EL (cell line): ENCODE measurements around the gene PPM1E.
"Not testable (repeated sequence)": the region's sequence is repeated elsewhere in the genome, so short reads cannot be mapped to it uniquely, and the experiment has no call there.

Source experiments
- DNase-seq: peaks from one replicate; pipeline ENCODE4 v3.0.0-alpha.2; 2016

The PPM1E gene

GRCh38 chr17:58783380-58783779, 27.7 kb downstream of the PPM1E start:
- DNase-seq, result peak; percentile 0

- DNase-seq, result no peak
Observed at GRCh38 chr17:58785097-58785496, 29.4 kb downstream of the PPM1E start.

- peak; percentile 91 for DNase-seq
Observed at GRCh38 chr17:58786586-58787295, 31.1 kb downstream of the PPM1E start.

GRCh38 chr17:58788199-58788598, 32.5 kb downstream of the PPM1E start:
- no peak for DNase-seq

GRCh38 chr17:58789160-58789559, 33.5 kb downstream of the PPM1E start:
- DNase-seq, result no peak

- DNase-seq, result no peak
Observed at GRCh38 chr17:58789831-58790230, 34.2 kb downstream of the PPM1E start.

- not testable (repeated sequence) for DNase-seq
Observed at GRCh38 chr17:58794508-58794907, 38.9 kb downstream of the PPM1E start.

GRCh38 chr17:58802188-58802587, 46.5 kb downstream of the PPM1E start:
- DNase-seq, result no peak

GRCh38 chr17:58806046-58806445, 50.4 kb downstream of the PPM1E start:
- no peak for DNase-seq

- DNase-seq, result no peak
Observed at GRCh38 chr17:58808609-58809563, 53.2 kb downstream of the PPM1E start.

GRCh38 chr17:58809564-58809936, 53.9 kb downstream of the PPM1E start:
- no peak for DNase-seq

GRCh38 chr17:58811290-58811689, 55.6 kb downstream of the PPM1E start:
- no peak for DNase-seq

- no peak for DNase-seq
Observed at GRCh38 chr17:58813712-58814111, 58.1 kb downstream of the PPM1E start.

GRCh38 chr17:58818654-58819053, 63.0 kb downstream of the PPM1E start:
- DNase-seq, result no peak

GRCh38 chr17:58822148-58823050, 66.7 kb downstream of the PPM1E start:
- no peak for DNase-seq

- no peak for DNase-seq
Observed at GRCh38 chr17:58823051-58823525, 67.4 kb downstream of the PPM1E start.

- no peak for DNase-seq
Observed at GRCh38 chr17:58829172-58829637, 73.6 kb downstream of the PPM1E start.

GRCh38 chr17:58831780-58832179, 76.1 kb downstream of the PPM1E start:
- DNase-seq, result no peak

GRCh38 chr17:58832514-58832913, 76.9 kb downstream of the PPM1E start:
- DNase-seq, result no peak

GRCh38 chr17:58837699-58838098, 82.0 kb downstream of the PPM1E start:
- no peak for DNase-seq

- no peak for DNase-seq
Observed at GRCh38 chr17:58840820-58841612, 85.4 kb downstream of the PPM1E start.

- DNase-seq, result not testable (repeated sequence)
Observed at GRCh38 chr17:58846413-58846812, 90.8 kb downstream of the PPM1E start.
